Measurements from ENCODE around the gene ENTPD1.
"Not testable (repeated sequence)": the region's sequence is repeated elsewhere in the genome, so short reads cannot be mapped to it uniquely, and the experiment has no call there.

ENTPD1 gene

GRCh38 chr10:95756041-95756761 is at the start of gene ENTPD1:
ENTPD1 (plus strand) TSS chr10:95756163; CDS start chr10:95756240, 77 bp downstream.
- no peak for DNase-seq

- no peak for DNase-seq
Measured at GRCh38 chr10:95706573-95706972, 49.4 kb upstream of the ENTPD1 start.

- no peak for DNase-seq
Measured at GRCh38 chr10:95706990-95707389, 49.0 kb upstream of the ENTPD1 start.

GRCh38 chr10:95711492-95711891 is 44.5 kb upstream of the ENTPD1 start:
- no peak for DNase-seq

GRCh38 chr10:95716466-95716865 is 39.5 kb upstream of the ENTPD1 start:
- DNase-seq = no peak

- DNase-seq = no peak
Measured at GRCh38 chr10:95716866-95717265, 39.1 kb upstream of the ENTPD1 start.

GRCh38 chr10:95720745-95721144 is 35.2 kb upstream of the ENTPD1 start:
- DNase-seq = not testable (repeated sequence)

GRCh38 chr10:95722496-95722895 is 33.5 kb upstream of the ENTPD1 start:
- DNase-seq = not testable (repeated sequence)

GRCh38 chr10:95728526-95728925 is 27.4 kb upstream of the ENTPD1 start:
- DNase-seq = no peak

GRCh38 chr10:95729323-95730055 is 26.5 kb upstream of the ENTPD1 start:
- no peak for DNase-seq

GRCh38 chr10:95730233-95730632 is 25.7 kb upstream of the ENTPD1 start:
- no peak for DNase-seq

GRCh38 chr10:95732907-95733306 is 23.1 kb upstream of the ENTPD1 start:
- DNase-seq = not testable (repeated sequence)

GRCh38 chr10:95739056-95739455 is 16.9 kb upstream of the ENTPD1 start:
- no peak for DNase-seq

- no peak for DNase-seq
Measured at GRCh38 chr10:95741807-95742467, 14.0 kb upstream of the ENTPD1 start.

GRCh38 chr10:95742485-95742884 is 13.5 kb upstream of the ENTPD1 start:
- no peak for DNase-seq

GRCh38 chr10:95742962-95743535 is 12.9 kb upstream of the ENTPD1 start:
- DNase-seq = no peak

GRCh38 chr10:95745501-95745900 is 10.5 kb upstream of the ENTPD1 start:
- no peak for DNase-seq

GRCh38 chr10:95748349-95748748 is 7.6 kb upstream of the ENTPD1 start:
- no peak for DNase-seq

- no peak for DNase-seq
Measured at GRCh38 chr10:95755511-95756004, 405 bp upstream of the ENTPD1 start.

- no peak for DNase-seq
Measured at GRCh38 chr10:95756809-95757684, 1.1 kb downstream of the ENTPD1 start.

GRCh38 chr10:95758351-95759025 is 2.5 kb downstream of the ENTPD1 start:
- DNase-seq = no peak

Data from stimulated activated naive CD4-positive, alpha-beta T cell (primary cell).